ENCODE measurements around the gene LRRK1.

LRRK1 gene

GRCh38 chr15:101089579-101090427 lies 170.6 kb downstream of the LRRK1 start:
- whole genome bisulfite sequencing, 2 donors (ENCODE audit: extremely low coverage in 2 of 2, insufficient read length in 2 of 2, insufficient replicate concordance in 1 of 2) = no CpG with 5 or more reads among the region's 9 CpGs
- Histone ChIP-seq H2AK5ac (ENCODE audit: low read depth, low read length) (no peak overlapping the region), H3K18ac (ENCODE audit: low read length) (peak overlapping the region; percentile 25), H3K4ac (ENCODE audit: low read length) (no peak overlapping the region), H3K4me2 (ENCODE audit: insufficient read depth, low read length, poor library complexity, severe bottlenecking) (no peak overlapping the region), H3K9ac (ENCODE audit: low read depth, low read length, poor library complexity) (no peak overlapping the region), H2AFZ (ENCODE audit: low read length) (no peak overlapping the region), H2BK15ac (ENCODE audit: low read length) (peak overlapping the region; percentile 28), H3K27ac (replicated peaks; ENCODE audit: low read length) (no peak overlapping the region), H4K8ac (ENCODE audit: low read depth, low read length) (peak overlapping the region; percentile 56), H2BK120ac (ENCODE audit: low read depth, low read length) (no peak overlapping the region), H3K14ac (ENCODE audit: low read length) (no peak overlapping the region), H3K4me1 (ENCODE audit: control insufficient read depth in 2 of 2, insufficient read depth in 1 of 2, low read depth in 1 of 2, low read length in 2 of 2) (peaks cover 0 to 27% of the 10 kb centered on the region in 2 donors), H2BK12ac (ENCODE audit: low read length) (no peak overlapping the region), H3K4me3 (ENCODE audit: low read length in 2 of 2) (no peak overlapping the region), H4K91ac (ENCODE audit: low read depth, low read length, poor library complexity) (no peak overlapping the region), H3K23ac (ENCODE audit: low read depth, low read length, poor library complexity) (no peak overlapping the region), H3K36me3 (replicated peaks in 1 of 2; ENCODE audit: control insufficient read depth in 2 of 2, insufficient read depth in 2 of 2, low read length in 2 of 2) (no peaks in the 10 kb centered on the region), H3K27me3 (ENCODE audit: control insufficient read depth in 3 of 3, insufficient read depth in 3 of 3, low read depth in 1 of 3, low read length in 3 of 3) (peaks cover 0 to 2% (median 0%) of the 10 kb centered on the region in 3 experiments), H3K79me1 (ENCODE audit: low read depth, low read length) (peaks cover 2% of the 10 kb centered on the region), H2BK5ac (ENCODE audit: low read length) (no peak overlapping the region), H3K9me3 (replicated peaks in 1 of 2; ENCODE audit: control insufficient read depth in 2 of 2, insufficient read depth in 1 of 2, low read depth in 1 of 2, low read length in 2 of 2) (peaks cover 2 to 5% of the 10 kb centered on the region in 2 donors)
- DNase-seq (ENCODE audit: low spot score) = no peak

- Histone ChIP-seq H3K4me3 (ENCODE audit: low read length in 2 of 2) (no peak overlapping the region), H2BK5ac (ENCODE audit: low read length) (no peak overlapping the region), H4K91ac (ENCODE audit: low read depth, low read length, poor library complexity) (no peak overlapping the region), H3K9me3 (replicated peaks in 1 of 2; ENCODE audit: control insufficient read depth in 2 of 2, insufficient read depth in 1 of 2, low read depth in 1 of 2, low read length in 2 of 2) (peaks cover 2 to 5% of the 10 kb centered on the region in 2 donors), H3K18ac (ENCODE audit: low read length) (no peak overlapping the region), H4K8ac (ENCODE audit: low read depth, low read length) (no peak overlapping the region), H2BK120ac (ENCODE audit: low read depth, low read length) (no peak overlapping the region), H3K4ac (ENCODE audit: low read length) (no peak overlapping the region), H3K4me2 (ENCODE audit: insufficient read depth, low read length, poor library complexity, severe bottlenecking) (no peak overlapping the region), H2BK12ac (ENCODE audit: low read length) (no peak overlapping the region), H3K27me3 (ENCODE audit: control insufficient read depth in 3 of 3, insufficient read depth in 3 of 3, low read depth in 1 of 3, low read length in 3 of 3) (peaks cover 0 to 2% (median 0%) of the 10 kb centered on the region in 3 experiments), H3K14ac (ENCODE audit: low read length) (no peak overlapping the region), H3K23ac (ENCODE audit: low read depth, low read length, poor library complexity) (no peak overlapping the region), H2AK5ac (ENCODE audit: low read depth, low read length) (no peak overlapping the region), H3K36me3 (replicated peaks in 1 of 2; ENCODE audit: control insufficient read depth in 2 of 2, insufficient read depth in 2 of 2, low read length in 2 of 2) (no peaks in the 10 kb centered on the region), H3K79me1 (ENCODE audit: low read depth, low read length) (peaks cover 2% of the 10 kb centered on the region), H2BK15ac (ENCODE audit: low read length) (peak overlapping the region; percentile 28), H3K27ac (replicated peaks; ENCODE audit: low read length) (no peak overlapping the region), H3K4me1 (ENCODE audit: control insufficient read depth in 2 of 2, insufficient read depth in 1 of 2, low read depth in 1 of 2, low read length in 2 of 2) (peaks cover 0 to 27% of the 10 kb centered on the region in 2 donors), H2AFZ (ENCODE audit: low read length) (no peak overlapping the region), H3K9ac (ENCODE audit: low read depth, low read length, poor library complexity) (no peak overlapping the region)
- no peak for DNase-seq (ENCODE audit: low spot score)
- no CpG with 5 or more reads among the region's 2 CpGs for WGBS, 2 donors (ENCODE audit: extremely low coverage in 2 of 2, insufficient read length in 2 of 2, insufficient replicate concordance in 1 of 2)
These were observed 171.3 kb downstream of the LRRK1 start for GRCh38 chr15:101090428-101090790.

GRCh38 chr15:101091080-101092017 lies 172.2 kb downstream of the LRRK1 start:
- no CpG with 5 or more reads among the region's 20 CpGs for WGBS, 2 donors (ENCODE audit: extremely low coverage in 2 of 2, insufficient read length in 2 of 2, insufficient replicate concordance in 1 of 2)
- H3K79me1 ChIP-seq (ENCODE audit: low read depth, low read length) = peaks cover 2% of the 10 kb centered on the region
- no peak overlapping the region for H3K9ac ChIP-seq (ENCODE audit: low read depth, low read length, poor library complexity)
- no peak overlapping the region for H4K8ac ChIP-seq (ENCODE audit: low read depth, low read length)
- H3K18ac ChIP-seq (ENCODE audit: low read length) = peak overlapping the region; percentile 20
- H3K9me3 ChIP-seq (replicated peaks in 1 of 2; ENCODE audit: control insufficient read depth in 2 of 2, insufficient read depth in 1 of 2, low read depth in 1 of 2, low read length in 2 of 2) = peaks cover 2 to 5% of the 10 kb centered on the region in 2 donors
- peak overlapping the region in 1 of 2 donors; percentile 9 for H3K4me3 ChIP-seq (ENCODE audit: low read length in 2 of 2)
- peaks cover 0 to 2% (median 0%) of the 10 kb centered on the region in 3 experiments for H3K27me3 ChIP-seq (ENCODE audit: control insufficient read depth in 3 of 3, insufficient read depth in 3 of 3, low read depth in 1 of 3, low read length in 3 of 3)
- peak overlapping the region; percentile 49 for H2BK5ac ChIP-seq (ENCODE audit: low read length)
- H3K23ac ChIP-seq (ENCODE audit: low read depth, low read length, poor library complexity) = no peak overlapping the region
- H3K36me3 ChIP-seq (replicated peaks in 1 of 2; ENCODE audit: control insufficient read depth in 2 of 2, insufficient read depth in 2 of 2, low read length in 2 of 2) = no peaks in the 10 kb centered on the region
- no peak overlapping the region for H2AK5ac ChIP-seq (ENCODE audit: low read depth, low read length)
- H2AFZ ChIP-seq (ENCODE audit: low read length) = no peak overlapping the region
- H4K91ac ChIP-seq (ENCODE audit: low read depth, low read length, poor library complexity) = no peak overlapping the region
- no peak overlapping the region for H2BK15ac ChIP-seq (ENCODE audit: low read length)
- no peak overlapping the region for H2BK12ac ChIP-seq (ENCODE audit: low read length)
- no peak overlapping the region for H2BK120ac ChIP-seq (ENCODE audit: low read depth, low read length)
- DNase-seq (ENCODE audit: low spot score) = no peak
- no peak overlapping the region for H3K4me2 ChIP-seq (ENCODE audit: insufficient read depth, low read length, poor library complexity, severe bottlenecking)
- no peak overlapping the region for H3K14ac ChIP-seq (ENCODE audit: low read length)
- H3K4me1 ChIP-seq (ENCODE audit: control insufficient read depth in 2 of 2, insufficient read depth in 1 of 2, low read depth in 1 of 2, low read length in 2 of 2) = peaks cover 0 to 27% of the 10 kb centered on the region in 2 donors
- no peak overlapping the region for H3K4ac ChIP-seq (ENCODE audit: low read length)
- H3K27ac ChIP-seq (replicated peaks; ENCODE audit: low read length) = no peak overlapping the region

Data from neuronal stem cell (in vitro differentiated cells).